Mononuclear cell (primary cell): ENCODE results near the gene C17orf58. TPM values are rescaled to one million over a fixed set of nuclear protein-coding genes. Genes with fewer than 3 reads are reported as not detected.
A peak's percentile ranks its signal among the peaks of the same experiment; 100 is the strongest.
"Not testable (repeated sequence)": the region's sequence is repeated elsewhere in the genome, so short reads cannot be mapped to it uniquely, and the experiment has no call there.

ENCODE experiments used
- H3K27me3 ChIP-seq: 2 replicates; pipeline ENCODE4 v1.6.0; 2011; ENCODE audit warnings: low read length, control low read depth; ENCODE audit not compliant: insufficient read depth
- H3K4me1 ChIP-seq: 2 replicates; pipeline ENCODE4 v1.5.1; 2011; ENCODE audit warnings: mild to moderate bottlenecking, low read length, control low read depth; ENCODE audit not compliant: insufficient read depth
- H3K4me3 ChIP-seq: 2 replicates; pipeline ENCODE4 v1.5.1; 2011; ENCODE audit warnings: mild to moderate bottlenecking, low read length, moderate library complexity
- H3K9me3 ChIP-seq: 2 replicates; pipeline ENCODE4 v1.5.1; 2011; ENCODE audit warnings: low read depth, mild to moderate bottlenecking, control low read depth, low read length
- total RNA-seq: library from RNA; depleted of rRNA; stranded (reverse); fragments of >200 nt; gene quantifications from one replicate; pipeline ENCODE4 v1.2.3, GENCODE V29; 2012

Gene C17orf58
- total RNA-seq, result 2.1 TPM

DNA sequence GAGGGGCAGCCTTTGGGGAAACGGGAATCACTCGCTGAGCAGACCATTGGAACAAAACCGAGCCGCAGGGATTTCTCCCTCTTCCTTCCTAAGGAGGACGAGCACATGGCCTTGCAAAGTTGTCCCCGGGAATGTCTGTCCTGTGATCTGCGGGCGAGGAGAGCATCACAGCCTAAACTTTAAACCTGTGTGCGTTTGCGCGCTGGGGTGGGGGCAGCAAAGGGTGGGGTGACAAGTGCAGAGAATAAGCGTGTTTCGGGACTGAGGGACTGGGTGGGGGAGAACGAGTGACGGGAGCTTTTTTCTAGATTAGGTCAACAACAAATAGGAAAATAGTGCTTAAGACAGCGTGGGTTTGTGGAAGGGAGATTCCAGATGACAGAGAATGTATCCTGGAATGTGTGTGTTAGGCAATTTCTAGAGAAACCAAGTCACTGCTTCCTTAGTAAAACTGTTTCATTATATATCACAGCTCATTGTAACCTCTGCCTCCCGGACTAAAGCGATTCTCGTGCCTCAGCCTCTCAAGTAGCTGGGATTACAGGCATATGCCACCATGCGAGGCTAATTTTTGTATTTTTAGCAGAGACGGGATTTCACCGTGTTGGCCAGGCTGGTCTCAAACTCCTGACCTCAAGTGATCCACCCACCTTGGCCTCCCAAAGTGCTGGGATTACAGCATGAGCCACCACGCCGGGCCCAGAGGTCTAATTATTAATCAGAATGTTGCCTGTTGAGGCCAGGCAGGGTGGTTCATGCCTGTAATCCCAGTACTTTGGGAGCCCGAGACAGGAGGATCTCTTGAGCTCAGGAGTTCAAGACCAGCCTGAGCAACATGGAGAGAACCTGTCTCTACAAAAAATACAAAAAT, at the start of gene C17orf58:
Gene C17orf58, minus strand, starts transcription at position 169 of the 871 bp plus-strand sequence. CDS start 271 bp downstream, outside the sequence.
- not testable (repeated sequence) for H3K9me3 ChIP-seq, H3K27me3 ChIP-seq
- Histone ChIP-seq H3K4me3 (peak within 1 kb of the TSS; percentile 34), H3K4me1 (peaks cover 41% of the 10 kb centered on the region)

DNA sequence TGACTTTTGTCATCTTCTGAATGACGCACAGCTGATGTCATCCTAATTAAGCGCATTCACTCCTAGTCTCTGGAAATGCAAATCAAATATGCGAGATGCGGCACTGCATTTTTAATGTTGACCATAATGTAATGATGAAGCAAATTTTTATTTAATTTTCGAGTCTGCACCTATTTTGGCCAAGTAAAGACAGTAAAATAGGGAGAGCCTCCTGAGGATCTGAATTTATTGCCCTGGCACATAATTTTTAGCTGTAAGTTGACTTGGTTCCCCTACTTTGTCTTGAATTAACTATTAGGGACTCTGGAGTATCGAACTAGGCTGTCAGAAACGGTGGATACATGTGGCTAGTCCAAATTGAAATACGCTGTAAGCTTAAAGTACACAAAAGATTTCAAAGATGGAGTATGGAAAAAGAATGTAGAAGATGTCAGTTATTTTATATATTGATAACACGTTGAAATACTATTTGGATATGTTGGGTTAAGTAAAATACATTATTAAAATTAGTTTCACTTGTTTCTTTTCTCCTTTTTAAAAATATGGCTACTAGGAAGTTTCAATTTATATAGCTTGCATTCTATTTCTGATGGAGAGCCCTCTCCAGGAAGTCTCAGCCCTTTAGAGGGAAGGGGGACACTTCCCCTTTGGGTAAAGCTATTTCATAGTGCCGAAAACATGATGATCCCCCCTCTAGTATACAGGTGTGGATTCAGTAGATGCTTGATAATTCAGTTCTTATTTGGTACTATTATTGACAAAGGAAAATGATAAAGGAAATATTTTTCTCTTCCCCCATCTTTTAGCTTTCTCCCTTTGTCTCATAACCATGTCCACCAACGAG, 40.3 kb upstream of the C17orf58 start:
- H3K4me3 ChIP-seq, result peak overlapping the region; percentile 97
- no peaks in the 10 kb centered on the region for H3K27me3 ChIP-seq
- H3K4me1 ChIP-seq, result peaks cover 12% of the 10 kb centered on the region
- no peaks in the 10 kb centered on the region for H3K9me3 ChIP-seq

DNA sequence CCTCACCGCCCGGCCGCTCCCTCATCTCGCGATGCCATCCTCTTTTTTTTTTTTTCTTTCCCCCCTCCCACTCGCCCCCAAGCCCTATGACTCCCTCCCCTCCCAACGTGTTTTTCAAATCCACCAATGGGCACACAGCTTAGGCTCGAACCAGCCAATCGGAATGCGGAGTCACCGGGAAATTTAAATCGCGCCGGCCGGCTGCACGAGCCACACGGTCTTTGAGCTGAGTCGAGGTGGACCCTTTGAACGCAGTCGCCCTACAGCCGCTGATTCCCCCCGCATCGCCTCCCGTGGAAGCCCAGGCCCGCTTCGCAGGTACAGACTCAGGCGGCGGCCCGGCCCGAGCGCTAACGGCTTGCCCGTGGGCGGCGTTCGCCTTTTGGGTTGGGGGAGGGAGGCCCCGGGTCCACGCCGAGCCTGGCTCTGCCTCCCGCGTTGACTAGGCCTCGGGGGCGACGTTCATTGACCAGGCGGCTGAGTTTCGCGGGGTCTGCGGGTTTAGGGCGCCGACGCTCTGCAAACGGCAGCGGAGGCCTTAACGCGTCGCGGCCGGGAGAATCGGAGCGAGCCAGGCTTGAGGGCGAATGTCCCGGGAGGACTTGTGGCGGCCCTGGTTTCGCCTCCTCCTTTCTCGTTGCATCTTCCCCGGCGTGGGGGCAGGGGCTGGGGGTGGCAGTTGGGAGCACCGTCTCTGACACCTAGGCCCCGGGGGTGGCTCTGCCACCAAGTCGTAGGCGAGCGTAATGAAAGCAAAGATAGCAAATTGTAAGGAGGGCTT, 39.4 kb upstream of the C17orf58 start, which contains the start of gene KPNA2:
Gene KPNA2, plus strand, starts transcription at position 213 of the 781 bp plus-strand sequence. CDS start 1,398 bp downstream, outside the sequence.
- H3K4me1 ChIP-seq, result peaks cover 12% of the 10 kb centered on the region
- H3K4me3 ChIP-seq, result peak within 1 kb of the TSS; percentile 97
- no peaks in the 10 kb centered on the region for H3K9me3 ChIP-seq
- H3K27me3 ChIP-seq, result no peaks in the 10 kb centered on the region

DNA sequence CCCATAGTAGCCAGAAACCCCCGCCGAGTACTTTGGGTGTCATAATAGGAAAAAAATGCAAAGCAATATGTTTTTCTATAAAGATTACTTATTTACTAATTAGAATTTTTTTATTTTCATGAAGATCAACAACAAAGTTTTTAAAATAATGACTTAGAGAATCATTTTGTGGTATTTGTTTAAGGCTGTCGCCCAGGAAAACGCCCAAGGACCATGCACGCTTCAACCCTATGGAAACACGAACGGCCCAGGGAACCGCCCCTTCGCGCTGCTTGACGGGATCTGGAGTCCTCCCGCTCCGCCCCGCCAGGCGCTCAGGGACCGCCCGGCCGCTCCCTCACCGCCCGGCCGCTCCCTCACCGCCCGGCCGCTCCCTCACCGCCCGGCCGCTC, 38.9 kb upstream of the C17orf58 start:
- peak overlapping the region; percentile 97 for H3K4me3 ChIP-seq
- no peaks in the 10 kb centered on the region for H3K27me3 ChIP-seq
- no peaks in the 10 kb centered on the region for H3K9me3 ChIP-seq
- peaks cover 12% of the 10 kb centered on the region for H3K4me1 ChIP-seq

DNA sequence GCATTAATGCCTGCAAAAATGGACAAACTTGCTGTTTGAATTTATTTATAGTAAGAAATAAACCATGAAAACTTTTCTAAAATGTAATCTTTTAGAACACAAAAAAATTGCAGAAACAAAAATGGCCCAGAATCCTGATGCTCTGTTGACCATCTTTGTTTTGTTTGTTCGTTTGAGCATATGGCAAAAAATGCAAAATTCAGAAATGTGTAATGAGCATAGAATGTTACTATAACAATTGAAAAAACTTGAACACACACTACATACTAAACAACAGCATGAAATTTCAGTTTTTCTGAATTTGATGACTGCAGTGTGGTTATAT, 38.1 kb upstream of the C17orf58 start:
- Histone ChIP-seq H3K9me3 (no peaks in the 10 kb centered on the region), H3K4me1 (peaks cover 12% of the 10 kb centered on the region), H3K27me3 (no peaks in the 10 kb centered on the region), H3K4me3 (no peak overlapping the region)

DNA sequence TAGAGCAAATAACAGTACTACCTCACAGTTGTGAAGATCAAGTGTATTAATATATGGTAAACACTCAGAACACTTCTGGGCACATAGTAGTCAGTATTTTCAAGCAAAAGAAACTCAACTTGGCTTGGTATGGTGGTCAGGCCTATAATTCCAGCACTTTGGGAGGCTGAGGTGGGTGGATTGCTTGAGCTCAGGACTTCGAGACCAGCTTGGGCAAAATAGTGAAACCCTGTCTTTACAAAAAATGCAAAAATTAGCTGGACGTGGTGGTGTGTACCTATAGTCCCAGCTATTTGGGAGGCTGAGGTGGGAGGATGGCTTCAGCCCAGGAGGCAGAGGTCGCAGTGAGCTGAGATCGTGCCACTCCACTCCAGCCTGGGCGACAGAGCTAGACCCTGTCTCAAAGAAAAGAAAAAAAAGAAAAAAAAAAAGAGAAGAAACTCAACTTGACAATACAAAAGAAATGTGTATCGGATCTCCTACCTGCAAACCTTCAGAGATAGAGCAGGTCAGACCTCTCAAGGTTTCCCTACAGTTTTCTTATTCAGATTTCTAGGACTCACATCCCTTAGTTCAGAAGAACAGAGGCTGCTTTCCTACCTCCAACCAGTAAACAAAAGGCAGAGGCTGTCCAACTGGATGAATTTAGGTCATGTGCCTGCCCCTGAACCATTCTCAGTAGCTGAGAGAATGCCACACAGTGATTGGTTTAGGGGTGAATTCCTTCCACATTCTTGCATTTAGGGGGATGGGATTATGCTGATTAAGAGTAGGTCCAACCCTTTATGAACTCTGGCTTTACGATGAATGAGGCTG, 37.6 kb upstream of the C17orf58 start:
- no peaks in the 10 kb centered on the region for H3K27me3 ChIP-seq
- H3K4me1 ChIP-seq, result peaks cover 12% of the 10 kb centered on the region
- H3K4me3 ChIP-seq, result no peak overlapping the region
- no peaks in the 10 kb centered on the region for H3K9me3 ChIP-seq

DNA sequence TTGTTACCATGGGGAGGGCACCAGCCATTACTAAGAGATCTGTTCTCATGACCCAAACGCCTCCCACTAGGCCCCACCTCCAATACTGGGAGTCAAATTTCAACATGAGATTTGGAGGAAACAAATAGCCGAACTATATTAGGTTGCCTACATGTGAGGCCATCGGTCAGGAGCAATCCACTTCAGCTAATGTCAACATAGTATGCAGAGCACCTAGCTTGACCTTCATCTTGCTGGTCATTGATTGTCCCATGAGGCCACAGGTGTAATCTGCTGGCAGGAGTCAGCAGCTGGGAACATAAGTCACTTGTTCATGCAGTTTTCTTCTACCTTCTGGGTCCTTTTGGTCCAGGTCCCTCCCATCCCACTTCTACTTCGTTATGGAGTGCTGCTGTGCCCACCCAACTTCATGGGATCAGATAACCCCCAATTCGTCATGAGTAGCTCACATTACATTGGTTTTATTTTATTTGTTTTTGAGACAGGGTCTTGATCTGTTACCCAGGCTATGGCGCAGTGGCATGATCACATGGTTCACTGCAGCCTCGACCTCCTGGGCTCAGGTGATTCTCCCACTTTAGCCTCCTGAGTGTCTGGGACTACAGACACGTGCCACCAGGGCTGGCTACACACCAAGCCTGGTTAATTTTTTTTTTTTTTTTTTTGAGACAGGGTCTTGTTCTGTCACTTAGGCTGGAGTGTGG, 33.4 kb upstream of the C17orf58 start:
- no peaks in the 10 kb centered on the region for H3K27me3 ChIP-seq
- H3K9me3 ChIP-seq, result no peaks in the 10 kb centered on the region
- H3K4me1 ChIP-seq, result no peaks in the 10 kb centered on the region
- H3K4me3 ChIP-seq, result no peak overlapping the region

DNA sequence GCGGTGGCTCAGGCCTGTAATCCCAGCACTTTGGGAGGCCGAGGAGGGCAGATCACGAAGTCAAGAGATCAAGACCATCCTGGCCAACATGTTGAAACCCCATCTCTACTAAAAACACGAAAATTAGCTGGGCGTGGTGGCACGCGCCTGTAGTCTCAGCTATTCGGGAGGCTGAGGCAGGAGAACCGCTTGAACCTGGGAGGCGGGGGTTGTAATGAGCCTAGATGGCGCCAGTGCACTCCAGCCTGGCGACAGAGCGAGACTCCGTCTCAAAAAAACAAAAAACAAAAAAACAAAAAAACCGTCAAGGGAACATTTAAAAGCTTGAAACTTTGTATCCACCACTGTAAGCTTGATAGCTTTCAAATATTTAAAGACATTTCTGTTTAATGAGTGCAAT, 26.3 kb upstream of the C17orf58 start:
- H3K4me1 ChIP-seq, result peaks cover 14% of the 10 kb centered on the region
- not testable (repeated sequence) for H3K4me3 ChIP-seq, H3K27me3 ChIP-seq, H3K9me3 ChIP-seq

DNA sequence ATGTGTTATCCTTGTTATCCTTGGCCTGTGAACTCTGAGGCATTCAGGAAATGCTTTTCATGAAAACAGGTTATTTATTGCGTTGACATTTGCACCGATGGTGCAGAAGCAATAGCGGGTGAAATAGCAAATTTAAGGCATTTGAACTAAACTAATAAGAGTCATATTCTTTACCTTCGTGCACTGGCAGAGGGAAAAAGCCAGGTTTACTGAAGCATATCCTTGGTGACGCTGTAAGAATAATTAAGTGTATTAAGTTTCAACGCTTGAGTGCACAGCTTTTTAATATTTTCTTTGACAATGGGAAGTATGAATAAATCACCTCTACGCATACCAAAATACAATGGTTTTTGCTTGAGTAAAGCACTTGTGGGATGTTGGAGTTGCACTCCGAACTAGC, 25.7 kb upstream of the C17orf58 start:
- H3K9me3 ChIP-seq, result no peaks in the 10 kb centered on the region
- peaks cover 14% of the 10 kb centered on the region for H3K4me1 ChIP-seq
- no peaks in the 10 kb centered on the region for H3K27me3 ChIP-seq
- H3K4me3 ChIP-seq, result no peak overlapping the region

DNA sequence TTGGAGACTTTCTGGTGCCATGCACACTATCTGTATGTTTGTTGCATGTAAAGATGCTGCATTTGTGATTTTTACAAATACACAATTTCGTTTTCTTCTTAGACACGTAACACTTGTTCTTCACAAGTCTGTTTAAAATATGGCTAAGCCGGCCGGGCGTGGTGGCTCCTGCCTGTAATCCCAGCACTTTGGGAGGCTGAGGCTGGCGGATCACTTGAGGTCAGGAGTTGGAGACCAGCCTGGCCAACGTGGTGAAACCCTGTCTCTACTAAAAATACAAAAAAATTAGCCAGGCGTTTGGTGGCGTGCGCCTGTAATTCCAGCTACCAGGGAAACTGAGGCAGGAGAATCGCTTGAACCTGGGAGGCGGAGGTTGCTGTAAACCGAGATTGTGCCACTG, 24.5 kb upstream of the C17orf58 start:
- not testable (repeated sequence) for H3K9me3 ChIP-seq, H3K4me3 ChIP-seq, H3K27me3 ChIP-seq
- peaks cover 14% of the 10 kb centered on the region for H3K4me1 ChIP-seq

DNA sequence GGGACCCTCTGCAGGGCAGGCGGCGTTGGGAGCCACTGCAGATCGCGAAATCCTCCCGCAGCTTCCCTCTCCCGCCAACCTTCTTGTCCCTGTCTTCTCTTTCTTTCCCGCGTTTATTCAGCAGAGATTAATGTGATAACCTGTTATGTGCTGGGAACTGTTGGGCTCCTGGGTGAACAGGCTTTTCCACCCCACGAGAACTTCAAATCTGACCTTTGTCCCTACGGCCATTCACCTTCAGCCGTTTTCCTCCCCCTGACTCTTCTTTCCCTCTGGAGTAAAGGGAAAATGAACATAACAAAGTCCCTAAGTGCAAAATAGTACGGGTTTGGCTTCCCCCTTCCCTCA, 24.1 kb upstream of the C17orf58 start:
- Histone ChIP-seq H3K4me1 (peaks cover 14% of the 10 kb centered on the region), H3K9me3 (no peaks in the 10 kb centered on the region), H3K27me3 (no peaks in the 10 kb centered on the region), H3K4me3 (peak overlapping the region; percentile 62)

DNA sequence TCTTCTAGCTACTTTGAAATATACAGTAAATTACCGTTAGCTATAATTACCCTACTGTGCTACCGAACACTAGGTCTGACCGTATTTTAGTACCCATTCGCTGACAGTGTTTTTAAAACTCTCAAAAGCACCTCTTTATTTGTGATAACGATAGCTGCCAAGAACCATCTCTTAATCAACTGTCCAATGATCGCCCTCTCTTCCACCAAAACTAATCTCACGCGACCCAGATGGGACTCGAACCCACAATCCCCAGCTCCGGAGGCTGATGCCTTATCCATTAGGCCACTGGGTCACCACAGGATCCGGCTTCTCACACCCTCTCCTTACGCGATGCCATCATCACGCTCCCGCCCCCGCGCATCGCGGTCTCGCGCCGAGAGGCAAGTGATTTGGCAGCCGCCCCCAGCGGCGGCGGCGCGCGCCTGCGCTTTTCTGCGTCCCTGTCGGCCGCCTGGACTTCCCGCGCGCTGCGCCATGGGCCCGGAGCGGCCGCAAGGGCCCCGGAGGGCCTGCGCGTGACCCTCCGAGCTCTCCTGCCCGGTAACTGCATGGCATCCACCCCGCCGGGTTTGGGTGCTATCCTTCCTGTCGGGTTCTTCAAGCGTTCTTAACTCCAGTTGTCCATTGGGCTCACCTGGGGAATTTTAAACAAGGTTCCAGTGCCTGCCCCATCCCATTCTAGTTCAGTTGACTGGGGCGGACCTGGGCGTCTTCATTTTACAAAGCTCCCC, 23.6 kb upstream of the C17orf58 start:
- Histone ChIP-seq H3K27me3 (no peaks in the 10 kb centered on the region), H3K4me3 (peak overlapping the region; percentile 62), H3K9me3 (no peaks in the 10 kb centered on the region), H3K4me1 (peaks cover 14% of the 10 kb centered on the region)

DNA sequence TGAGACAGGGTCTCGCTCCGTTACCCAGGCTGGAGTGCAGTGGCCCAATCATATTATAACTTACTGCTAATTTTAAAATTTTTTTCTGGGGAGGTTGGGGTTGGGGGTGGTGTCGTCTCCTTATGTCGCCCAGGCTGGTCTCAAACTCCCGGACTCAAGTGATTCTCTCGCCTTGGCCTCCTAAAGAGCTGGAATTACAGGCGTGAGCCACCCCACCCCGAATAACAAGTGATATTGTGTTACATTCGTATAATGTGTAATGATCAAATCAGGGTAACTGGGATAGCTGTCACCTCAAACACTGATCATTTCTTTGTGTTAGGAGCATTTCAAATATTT, 23.0 kb upstream of the C17orf58 start:
- peaks cover 14% of the 10 kb centered on the region for H3K4me1 ChIP-seq
- H3K27me3 ChIP-seq, result no peaks in the 10 kb centered on the region
- no peaks in the 10 kb centered on the region for H3K9me3 ChIP-seq
- H3K4me3 ChIP-seq, result no peak overlapping the region
